ENCODE results near the gene ESYT2.
"Not testable (repeated sequence)": the region's sequence is repeated elsewhere in the genome, so short reads cannot be mapped to it uniquely, and the experiment has no call there.

The ESYT2 gene, protein sequence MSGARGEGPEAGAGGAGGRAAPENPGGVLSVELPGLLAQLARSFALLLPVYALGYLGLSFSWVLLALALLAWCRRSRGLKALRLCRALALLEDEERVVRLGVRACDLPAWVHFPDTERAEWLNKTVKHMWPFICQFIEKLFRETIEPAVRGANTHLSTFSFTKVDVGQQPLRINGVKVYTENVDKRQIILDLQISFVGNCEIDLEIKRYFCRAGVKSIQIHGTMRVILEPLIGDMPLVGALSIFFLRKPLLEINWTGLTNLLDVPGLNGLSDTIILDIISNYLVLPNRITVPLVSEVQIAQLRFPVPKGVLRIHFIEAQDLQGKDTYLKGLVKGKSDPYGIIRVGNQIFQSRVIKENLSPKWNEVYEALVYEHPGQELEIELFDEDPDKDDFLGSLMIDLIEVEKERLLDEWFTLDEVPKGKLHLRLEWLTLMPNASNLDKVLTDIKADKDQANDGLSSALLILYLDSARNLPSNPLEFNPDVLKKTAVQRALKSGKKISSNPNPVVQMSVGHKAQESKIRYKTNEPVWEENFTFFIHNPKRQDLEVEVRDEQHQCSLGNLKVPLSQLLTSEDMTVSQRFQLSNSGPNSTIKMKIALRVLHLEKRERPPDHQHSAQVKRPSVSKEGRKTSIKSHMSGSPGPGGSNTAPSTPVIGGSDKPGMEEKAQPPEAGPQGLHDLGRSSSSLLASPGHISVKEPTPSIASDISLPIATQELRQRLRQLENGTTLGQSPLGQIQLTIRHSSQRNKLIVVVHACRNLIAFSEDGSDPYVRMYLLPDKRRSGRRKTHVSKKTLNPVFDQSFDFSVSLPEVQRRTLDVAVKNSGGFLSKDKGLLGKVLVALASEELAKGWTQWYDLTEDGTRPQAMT

DNA sequence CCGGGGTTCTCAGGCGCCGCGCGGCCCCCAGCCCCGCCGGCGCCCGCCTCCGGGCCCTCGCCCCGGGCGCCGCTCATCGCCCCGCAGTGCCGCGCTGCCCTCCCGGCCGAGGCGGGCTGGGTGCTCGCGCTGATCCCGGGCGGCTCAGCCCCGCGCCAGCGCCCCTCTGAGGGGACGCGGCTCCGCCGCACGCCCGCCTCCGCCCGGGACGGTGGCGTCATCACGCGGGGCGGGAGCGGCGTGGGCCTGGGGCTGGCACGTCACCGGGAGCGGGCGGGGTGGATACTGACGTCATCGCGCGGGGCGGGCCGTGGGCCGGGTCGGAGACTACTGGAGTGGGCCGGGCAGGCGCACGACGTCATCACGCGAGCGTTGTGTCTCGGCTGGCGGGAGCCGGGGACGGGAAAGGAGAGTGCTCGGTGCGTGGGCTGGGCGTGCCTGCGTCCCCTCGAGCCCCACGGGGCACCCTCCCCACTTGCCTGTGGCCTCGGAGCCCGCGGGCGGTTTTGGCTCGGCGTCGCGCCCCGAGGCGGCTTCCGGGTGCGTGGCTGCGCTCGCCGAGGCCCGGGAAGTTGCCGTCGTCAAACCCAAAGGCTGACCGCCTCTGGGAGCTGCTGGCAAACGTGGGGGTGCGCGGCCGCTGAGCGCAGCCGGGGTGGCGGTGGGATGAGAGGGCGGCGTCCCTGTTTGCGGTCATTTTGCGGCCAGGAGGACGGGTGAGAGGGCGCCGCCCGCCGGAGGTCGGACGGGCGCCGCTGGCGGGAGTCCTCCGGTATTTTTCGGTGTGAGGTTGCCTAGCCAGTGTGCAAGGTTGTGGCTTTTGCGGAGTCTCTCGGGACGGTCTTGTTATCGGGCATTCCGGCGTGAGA is at the start of gene ESYT2:
ESYT2 (minus strand) TSS at position 168 of the 869 bp plus-strand sequence; CDS start at position 77, 91 bp downstream.
- peak within 1 kb of the TSS; percentile 89 to 100 (median 97) for H3K27ac ChIP-seq
- H3K4me3 ChIP-seq: peak within 1 kb of the TSS; percentile 69 to 94 (median 84)

DNA sequence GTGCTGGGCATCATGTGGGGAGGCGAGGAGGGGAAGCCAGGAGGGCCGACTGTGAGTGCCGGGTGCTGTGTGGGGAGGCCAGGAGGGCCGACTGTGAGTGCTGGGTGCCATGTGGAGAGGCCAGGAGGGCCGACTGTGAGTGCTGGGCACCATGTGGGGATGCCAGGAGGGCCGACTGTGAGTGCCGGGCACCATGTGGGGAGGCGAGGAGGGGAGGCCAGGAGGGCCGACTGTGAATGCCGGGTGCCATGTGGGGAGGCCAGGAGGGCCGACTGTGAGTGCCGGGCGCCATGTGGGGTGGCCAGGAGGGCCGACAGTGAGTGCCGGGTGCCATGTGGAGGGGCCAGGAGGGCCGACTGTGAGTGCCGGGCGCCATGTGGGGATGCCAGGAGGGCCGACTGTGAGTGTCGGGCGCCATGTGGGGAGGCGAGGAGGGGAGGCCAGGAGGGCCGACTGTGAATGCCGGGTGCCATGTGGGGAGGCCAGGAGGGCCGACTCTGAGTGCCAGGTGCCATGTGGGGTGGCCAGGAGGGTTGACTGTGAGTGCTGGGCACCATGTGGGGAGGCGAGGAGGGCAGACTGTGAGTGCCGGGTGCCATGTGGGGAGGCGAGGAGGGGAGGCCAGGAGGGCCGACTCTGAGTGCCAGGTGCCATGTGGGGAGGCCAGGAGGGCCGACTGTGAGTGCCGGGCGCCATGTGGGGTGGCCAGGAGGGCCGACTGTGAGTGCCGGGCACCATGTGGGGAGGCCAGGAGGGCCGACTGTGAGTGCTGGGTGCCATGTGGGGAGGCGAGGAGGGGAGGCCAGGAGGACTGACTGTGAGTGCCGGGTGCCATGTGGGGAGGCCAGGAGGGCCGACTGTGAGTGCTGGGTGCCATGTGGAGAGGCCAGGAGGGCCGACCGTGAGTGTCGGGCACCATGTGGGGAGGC is 49.1 kb upstream of the ESYT2 start:
- not testable (repeated sequence) for H3K27ac ChIP-seq, H3K4me3 ChIP-seq

DNA sequence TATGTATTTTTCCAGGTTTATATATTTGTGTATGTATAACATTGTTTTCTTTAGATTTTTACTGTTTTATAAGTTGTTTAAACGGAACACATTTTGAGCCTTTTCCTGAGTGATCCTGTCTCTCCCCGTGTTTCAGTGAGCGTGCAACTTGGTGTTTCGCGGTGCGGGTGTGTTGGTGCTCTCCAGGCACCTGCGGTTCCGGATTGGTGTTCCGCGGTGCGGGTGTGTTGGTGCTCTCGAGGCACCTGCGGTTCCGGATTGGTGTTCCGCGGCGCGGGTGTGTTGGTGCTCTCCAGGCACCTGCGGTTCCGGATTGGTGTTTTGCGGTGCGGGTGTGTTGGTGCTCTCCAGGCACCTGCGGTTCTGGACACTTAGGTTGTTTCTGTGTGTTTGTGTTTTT is 47.7 kb upstream of the ESYT2 start:
- no peak overlapping the region for H3K27ac ChIP-seq
- no peak overlapping the region for H3K4me3 ChIP-seq

DNA sequence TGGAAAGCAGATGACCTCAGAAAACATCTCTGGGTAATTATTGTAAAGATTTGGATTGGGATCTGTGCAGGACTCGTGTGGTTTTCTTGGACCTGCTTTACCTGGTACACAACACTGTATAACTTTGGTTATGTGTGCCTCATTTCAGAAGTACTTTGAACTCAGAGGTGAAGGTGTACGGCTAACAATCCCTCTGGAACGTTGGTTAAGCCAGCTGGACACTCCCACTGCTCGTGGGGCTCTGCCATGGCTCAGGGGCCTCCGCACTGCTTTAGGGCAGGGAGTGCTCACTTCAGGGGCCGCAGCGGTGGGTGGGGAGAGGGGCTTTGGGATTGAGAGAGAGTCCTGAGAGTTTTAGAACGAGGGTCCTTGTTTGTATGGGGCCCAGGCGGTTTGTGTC is 40.6 kb upstream of the ESYT2 start:
- H3K4me3 ChIP-seq: no peak overlapping the region
- no peak overlapping the region for H3K27ac ChIP-seq

DNA sequence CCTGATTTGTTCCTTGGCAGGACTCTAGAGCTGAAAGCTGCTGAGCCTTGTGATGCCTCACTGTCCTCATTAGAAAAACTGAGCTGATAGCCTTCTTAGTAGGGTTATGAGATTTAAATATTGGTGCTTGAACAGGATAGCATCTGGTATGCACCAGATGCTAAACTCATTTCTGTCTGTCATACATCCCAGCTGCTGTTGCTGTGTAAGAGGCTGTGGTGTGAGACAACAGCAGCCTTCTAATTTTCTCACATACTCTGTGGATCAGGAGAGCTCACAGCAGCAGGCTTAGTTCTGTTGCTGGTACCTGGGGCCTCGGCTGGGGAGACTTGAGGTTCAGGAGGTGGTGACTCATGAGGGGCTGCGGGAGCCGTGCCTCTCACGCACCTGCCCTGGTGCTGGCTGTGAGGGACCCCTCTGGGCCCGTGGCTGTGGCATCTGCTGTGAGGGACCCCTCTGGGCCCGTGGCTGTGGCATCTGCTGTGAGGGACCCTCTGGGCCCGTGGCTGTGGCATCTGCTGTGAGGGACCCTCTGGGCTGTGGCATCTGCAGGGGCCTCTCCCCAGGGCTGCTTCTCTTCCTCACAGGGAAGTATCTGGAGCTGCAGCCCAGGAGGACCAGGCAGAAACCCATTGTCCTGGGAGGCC is 39.6 kb upstream of the ESYT2 start:
- Histone ChIP-seq H3K27ac (peak overlapping the region in 1 of 21 experiments; percentile 57), H3K4me3 (no peak overlapping the region)

DNA sequence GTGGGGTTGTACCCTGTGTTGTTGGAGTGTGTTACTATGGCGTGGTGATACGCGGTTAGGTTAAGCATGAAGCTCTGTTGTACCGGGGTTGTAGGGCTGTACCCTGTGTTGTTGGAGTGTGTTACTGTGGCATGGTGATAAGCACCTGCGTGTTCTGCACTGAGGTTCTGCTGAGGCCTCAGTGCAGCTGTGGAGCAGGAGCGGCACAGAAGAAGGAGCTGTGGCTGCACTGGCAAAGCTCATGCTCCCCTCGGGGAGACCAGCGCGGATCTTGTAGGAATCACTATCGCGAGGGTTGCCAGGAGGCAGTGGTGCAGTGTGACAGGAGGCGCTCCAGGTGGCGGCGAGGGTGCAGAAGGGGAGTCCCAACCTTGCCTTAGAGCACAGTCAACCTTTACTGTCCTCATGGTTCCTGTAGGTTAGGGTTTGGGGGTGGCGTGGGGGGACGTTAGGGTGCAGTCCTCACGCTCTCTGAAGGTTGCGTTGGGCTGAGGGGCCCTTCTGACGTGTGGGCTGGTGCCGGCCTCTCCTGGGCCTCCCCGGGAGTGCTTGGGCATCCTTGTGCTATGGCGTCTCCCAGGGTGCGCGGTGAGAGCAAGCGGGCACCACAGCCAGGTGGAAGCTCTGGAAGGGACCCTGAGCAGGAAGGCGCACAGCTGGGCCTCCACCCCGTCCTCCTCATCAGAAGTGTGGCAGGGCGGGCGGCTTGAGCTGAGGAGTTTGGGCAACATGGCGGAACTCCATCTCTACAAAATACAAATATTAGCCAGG is 38.1 kb upstream of the ESYT2 start:
- no peak overlapping the region for H3K4me3 ChIP-seq
- no peak overlapping the region for H3K27ac ChIP-seq

DNA sequence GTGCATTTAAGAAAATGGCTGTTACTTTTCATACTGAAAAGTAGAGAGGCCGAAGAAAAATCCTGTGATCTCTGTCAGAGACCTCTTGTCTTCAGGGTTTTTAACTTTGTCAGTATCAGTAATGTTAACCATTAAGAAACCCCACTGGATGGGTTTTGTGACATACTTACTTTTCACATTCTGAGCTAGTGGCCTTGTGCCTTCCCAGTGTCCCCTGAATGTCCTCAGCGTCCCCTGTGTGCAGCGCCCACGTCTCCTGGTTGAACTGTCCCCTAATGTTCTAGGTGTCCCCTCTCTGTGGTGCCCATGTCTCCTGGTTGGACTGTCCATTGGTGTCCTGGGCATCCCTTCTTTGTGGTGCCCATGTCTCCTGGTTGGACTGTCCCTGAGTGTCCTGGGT is 36.7 kb upstream of the ESYT2 start:
- H3K27ac ChIP-seq: peak overlapping the region in 2 of 21 experiments; percentile 38 to 88
- H3K4me3 ChIP-seq: no peak overlapping the region

DNA sequence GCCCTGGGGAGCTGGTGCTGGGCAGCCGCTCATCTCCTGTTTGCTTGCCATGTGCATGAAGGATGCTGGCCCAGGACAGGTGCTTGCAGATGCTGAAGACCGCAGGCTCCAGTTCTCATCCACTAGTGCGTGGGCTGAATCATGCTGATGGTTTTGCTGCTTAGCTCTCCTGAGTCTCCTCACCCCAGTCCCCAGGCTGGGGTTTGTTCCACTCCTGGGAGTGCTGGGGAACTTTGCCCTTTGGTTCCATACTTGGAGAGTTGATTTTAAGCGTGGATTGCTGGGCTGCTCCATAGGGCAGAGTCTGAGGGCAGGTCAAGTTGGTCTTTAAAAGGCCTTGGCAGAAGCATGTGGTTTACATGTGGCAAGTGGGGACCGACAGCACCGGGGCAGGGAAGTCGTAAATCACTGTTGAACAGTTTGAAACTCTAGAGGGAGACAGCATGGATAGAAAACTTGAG is 36.2 kb upstream of the ESYT2 start:
- Histone ChIP-seq H3K27ac (peak overlapping the region in 3 of 21 experiments; percentile 88 to 93 (median 89)), H3K4me3 (no peak overlapping the region)

DNA sequence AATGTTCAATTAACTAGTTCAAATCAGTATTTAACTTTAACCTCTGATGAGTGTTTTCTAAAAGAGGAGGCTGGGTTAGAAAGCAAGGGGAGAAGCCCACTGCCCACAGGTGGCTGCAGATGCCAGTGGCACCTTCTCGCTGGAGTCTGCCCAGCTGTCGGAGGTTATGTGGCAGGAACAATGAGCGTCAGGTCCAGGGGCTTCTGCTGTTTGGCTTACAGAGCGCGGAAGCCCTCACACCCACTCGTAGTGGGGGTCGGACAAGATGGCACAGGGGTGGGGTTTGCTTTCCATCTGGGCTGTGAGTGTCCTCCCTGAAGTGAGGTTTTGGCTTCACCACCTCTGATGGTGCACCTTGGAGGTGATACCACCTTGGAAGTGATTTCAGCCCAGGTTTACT is 35.5 kb upstream of the ESYT2 start:
- Histone ChIP-seq H3K4me3 (no peak overlapping the region), H3K27ac (peak overlapping the region in 13 of 21 experiments; percentile 74 to 93 (median 86))

DNA sequence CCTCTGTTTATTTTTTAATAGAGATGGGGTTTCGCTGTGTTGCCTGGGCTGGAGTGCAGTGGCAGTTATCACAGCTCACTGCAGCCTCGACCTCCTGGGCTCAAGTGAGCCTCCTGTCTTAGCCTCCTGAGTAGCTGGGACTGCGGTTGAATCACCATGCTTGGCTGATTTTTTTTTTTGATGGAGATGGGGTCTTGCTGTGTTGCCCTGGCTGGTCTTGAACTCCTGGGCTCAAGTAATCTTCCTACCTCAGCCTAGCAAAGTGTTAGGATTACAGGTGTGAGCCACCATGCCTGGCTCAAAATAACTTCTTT is 35.2 kb upstream of the ESYT2 start:
- peak overlapping the region in 20 of 21 experiments; percentile 37 to 93 (median 84) for H3K27ac ChIP-seq
- peak overlapping the region in 6 of 7 experiments; percentile 38 to 60 (median 48) for H3K4me3 ChIP-seq

DNA sequence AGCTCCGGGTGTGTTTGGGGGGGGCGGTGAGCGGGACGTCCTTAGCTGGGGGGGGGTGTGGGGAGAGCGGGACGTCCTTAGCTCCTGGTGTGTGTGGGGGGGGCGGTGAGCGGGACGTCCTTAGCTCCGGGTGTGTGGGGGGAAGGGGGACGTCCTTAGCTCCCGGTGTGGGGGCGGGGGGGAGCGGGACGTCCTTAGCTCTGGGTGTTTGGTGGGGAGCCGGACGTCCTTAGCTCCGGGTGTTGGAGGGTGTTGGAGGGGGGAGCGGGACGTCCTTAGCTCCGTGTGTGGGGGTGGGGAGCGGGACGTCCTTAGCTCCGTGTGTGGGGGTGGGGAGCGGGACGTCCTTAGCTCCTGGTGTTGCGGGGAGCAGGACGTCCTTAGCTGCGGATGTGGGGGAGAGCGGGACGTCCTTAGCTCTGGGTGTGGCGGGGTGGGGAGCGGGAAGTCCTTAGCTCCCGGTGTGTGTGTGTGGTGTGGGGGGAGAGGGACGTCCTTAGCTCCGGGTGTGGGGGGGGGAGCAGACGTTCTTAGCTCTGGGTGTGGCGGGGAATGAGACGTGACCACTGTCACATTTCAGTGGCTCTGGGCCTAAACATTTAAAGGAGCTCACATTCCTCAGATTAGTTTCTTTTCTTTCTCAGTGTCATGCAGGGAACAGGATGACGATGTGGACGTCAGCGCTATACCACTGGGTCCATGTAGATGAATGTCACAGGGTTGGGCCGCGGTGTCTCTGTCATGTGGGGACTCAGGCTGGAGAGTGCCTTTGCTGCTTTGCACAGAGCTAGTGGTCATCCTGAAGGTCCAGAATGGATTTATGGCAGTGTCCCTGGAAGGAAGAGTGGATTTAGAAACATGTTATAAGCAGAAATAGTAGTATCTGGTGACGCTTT is 34.5 kb upstream of the ESYT2 start:
- peak overlapping the region; percentile 37 to 93 (median 84) for H3K27ac ChIP-seq
- H3K4me3 ChIP-seq: peak overlapping the region; percentile 38 to 60 (median 48)

DNA sequence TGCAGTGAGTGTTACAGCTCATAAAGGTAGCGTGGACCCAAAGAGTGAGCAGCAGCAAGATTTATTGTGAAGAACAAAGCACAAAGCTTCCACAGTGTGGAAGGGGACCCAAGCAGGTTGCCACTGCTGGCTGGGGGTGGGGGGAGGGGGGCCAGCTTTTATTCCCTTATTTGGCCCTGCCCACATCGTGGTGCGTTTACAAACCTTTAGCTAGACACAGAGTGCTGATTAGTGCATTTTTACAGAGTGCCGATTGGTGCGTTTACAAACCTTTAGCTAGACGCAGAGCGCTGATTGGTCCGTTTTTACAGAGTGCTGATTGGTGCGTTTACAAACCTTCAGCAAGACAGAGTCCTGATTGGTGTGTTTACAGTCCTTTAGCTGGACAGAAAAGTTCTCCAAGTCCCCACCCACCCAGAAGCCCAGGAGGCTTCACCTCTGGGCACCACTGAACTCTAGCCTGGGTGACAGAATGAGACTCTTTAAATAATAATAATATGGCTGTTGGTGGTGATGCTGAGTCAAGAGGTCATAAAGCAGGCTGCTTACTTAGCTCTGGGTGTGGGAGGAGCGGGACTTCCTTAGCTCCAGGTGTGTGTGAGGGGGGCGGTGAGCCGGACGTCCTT is 33.8 kb upstream of the ESYT2 start:
- Histone ChIP-seq H3K4me3 (peak overlapping the region; percentile 38 to 60 (median 48)), H3K27ac (peak overlapping the region in 20 of 21 experiments; percentile 37 to 93 (median 84))

DNA sequence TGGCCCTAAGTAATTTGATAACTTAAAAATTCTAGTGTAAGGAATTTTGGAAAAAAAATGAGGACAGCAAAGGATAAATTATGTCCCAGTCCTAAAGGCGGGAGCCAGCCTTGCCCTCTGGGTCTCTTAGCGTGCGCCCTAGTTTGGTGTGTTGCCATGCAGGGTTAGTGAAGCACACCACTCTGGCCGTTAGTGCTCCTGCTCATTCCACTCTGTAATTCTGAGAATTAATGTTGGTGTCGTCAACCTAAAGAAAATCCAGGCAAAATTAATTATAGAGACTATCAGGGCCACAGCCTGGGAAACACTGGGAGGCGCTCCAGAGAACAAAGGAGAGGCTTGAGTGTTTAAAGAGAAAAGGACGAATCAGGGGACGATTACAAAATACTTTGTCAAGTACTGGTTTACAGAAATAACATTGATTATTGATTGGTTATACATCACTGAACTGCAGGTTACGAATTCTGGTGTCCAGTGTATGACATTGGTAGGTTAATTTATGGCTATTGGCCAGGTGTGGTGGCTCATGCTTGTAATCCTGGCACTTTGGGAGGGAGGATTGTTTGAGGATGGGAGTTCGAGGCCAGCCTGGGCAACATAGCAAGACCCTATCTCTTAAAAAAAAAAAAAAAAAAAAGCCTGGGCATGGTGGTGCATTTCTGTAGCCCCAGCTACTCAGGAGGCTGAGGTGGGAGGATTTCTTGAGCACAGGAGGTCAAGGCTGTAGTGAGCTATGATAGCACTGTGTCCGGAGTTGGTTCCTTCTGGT is 32.8 kb upstream of the ESYT2 start:
- peak overlapping the region in 3 of 21 experiments; percentile 74 to 93 (median 88) for H3K27ac ChIP-seq

DNA sequence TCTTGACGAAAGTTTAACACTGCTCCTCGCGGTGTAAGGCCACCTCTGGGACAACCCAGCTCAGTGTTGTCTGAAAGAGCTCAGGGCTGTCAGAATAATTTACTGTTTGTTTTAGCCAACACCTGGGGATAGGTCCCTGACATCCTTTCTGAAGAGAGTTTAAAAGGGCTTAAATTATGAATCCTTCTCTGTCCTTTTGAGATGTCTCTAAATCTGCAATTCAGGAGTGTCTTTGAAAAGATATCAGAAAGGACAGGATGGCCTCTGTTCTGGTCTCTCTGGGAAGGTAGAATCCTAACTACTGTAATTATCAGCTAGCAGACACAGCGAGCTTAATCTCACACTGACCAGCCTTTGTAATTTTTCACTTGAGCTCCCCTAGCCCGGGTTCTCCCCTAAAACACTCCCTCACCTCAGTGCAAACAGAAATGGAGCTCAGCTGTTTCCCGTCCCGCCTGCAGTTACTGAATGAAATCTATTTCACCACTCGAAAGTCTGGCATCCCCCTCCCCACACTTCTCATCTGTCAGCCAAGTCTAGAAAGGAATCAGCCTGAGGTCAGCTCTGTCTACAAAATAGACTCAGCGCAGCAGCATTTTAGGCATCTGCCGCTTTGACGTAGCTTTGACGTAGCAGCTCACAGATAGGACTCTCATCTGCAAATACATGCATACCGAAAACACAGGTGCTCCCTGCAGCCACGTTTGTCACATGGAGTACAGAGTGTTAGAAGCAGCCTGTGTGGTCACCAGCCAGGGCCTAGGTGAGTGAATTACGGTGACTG is 31.9 kb upstream of the ESYT2 start:
- Histone ChIP-seq H3K27ac (peak overlapping the region in 2 of 21 experiments; percentile 13 to 21), H3K4me3 (no peak overlapping the region)

More for the DNA sequence above, 32.8 kb upstream of the ESYT2 start:
- no peak overlapping the region for H3K4me3 ChIP-seq
